A673 (cell line): ENCODE measurements around the gene ZDHHC4. TPM values are rescaled to one million over a fixed set of nuclear protein-coding genes. Genes with fewer than 3 reads are reported as not detected.

ENCODE experiments used
- BruUV-seq: library from RNA; stranded (reverse); fragments of 400-500 nt; replicated peaks from 2 replicates; lab custom pipeline; 2021; lab: Mats Ljungman, UMichigan
- CTCF ChIA-PET: fragments of 300-600 bp; sonication (Branson Sonifier 250); formaldehyde crosslinking; loops from one replicate; lab custom pipeline; 2022; ENCODE audit warnings: antibody characterized with exemption; lab: Charles Lee
- POLR2A ChIA-PET: fragments of 300-600 bp; sonication (Branson Sonifier 250); formaldehyde crosslinking; loops from one replicate; lab custom pipeline; 2022; ENCODE audit warnings: antibody characterized with exemption; ENCODE audit not compliant: low non-redundant PET; lab: Charles Lee
- DNase-seq: peaks from one replicate; pipeline ENCODE4 v3.0.0-alpha.2; 2015; ENCODE audit warnings: low spot score
- H3K27ac ChIP-seq: fragments of 200-600 bp; sonication (generic); 2 replicates; pipeline ENCODE4 v1.5.1; 2016; ENCODE audit warnings: mixed run types, low read depth, mild to moderate bottlenecking, mixed read lengths, antibody characterized with exemption, low read length; ENCODE audit not compliant: poor library complexity, severe bottlenecking
- H3K27me3 ChIP-seq: fragments of 200-600 bp; sonication (generic); replicated peaks from 2 replicates; pipeline ENCODE4 v1.6.1; 2017; ENCODE audit warnings: mixed run types, low read depth, mild to moderate bottlenecking, mixed read lengths, antibody characterized with exemption, low read length; ENCODE audit not compliant: insufficient read depth, poor library complexity
- H3K36me3 ChIP-seq: fragments of 200-600 bp; sonication (generic); 2 replicates; pipeline ENCODE4 v1.6.1; 2016; ENCODE audit warnings: mixed run types, mild to moderate bottlenecking, mixed read lengths, antibody characterized with exemption, low read length; ENCODE audit not compliant: insufficient read depth, poor library complexity, severe bottlenecking
- H3K4me1 ChIP-seq: fragments of 200-600 bp; sonication (generic); 2 replicates; pipeline ENCODE4 v1.6.1; 2017; ENCODE audit warnings: mixed run types, mild to moderate bottlenecking, mixed read lengths, antibody characterized with exemption, low read length; ENCODE audit not compliant: insufficient read depth, poor library complexity, severe bottlenecking
- H3K4me3 ChIP-seq: fragments of 200-600 bp; sonication (generic); 2 replicates; pipeline ENCODE4 v1.5.1; 2016; ENCODE audit warnings: low read depth, mixed run types, mild to moderate bottlenecking, mixed read lengths, low read length; ENCODE audit not compliant: poor library complexity, severe bottlenecking
- H3K9me3 ChIP-seq: fragments of 200-600 bp; sonication (generic); 2 replicates; pipeline ENCODE4 v1.6.1; 2016; ENCODE audit warnings: mixed run types, low read depth, mild to moderate bottlenecking, mixed read lengths, antibody characterized with exemption, low read length; ENCODE audit not compliant: poor library complexity, severe bottlenecking
- EZH2 ChIP-seq: fragments of 200-600 bp; sonication (generic); IDR thresholded peaks from 2 replicates; pipeline ENCODE4 v1.6.1; 2017; ENCODE audit warnings: borderline replicate concordance, low read depth, mild to moderate bottlenecking, mixed read lengths, antibody characterized with exemption, low read length; ENCODE audit not compliant: poor library complexity, severe bottlenecking
- intact Hi-C: fragments of 100-400 bp; cut with micrococcal nuclease; formaldehyde crosslinking; loops from one replicate; pipeline ENCODE4 v1.10.0; 2022; ENCODE audit not compliant: unreplicated experiment
- total RNA-seq: library from RNA; stranded (reverse); gene quantifications from 2 replicates; pipeline ENCODE4 v1.2.3, GENCODE V29; 2021
- TF ChIP-seq, protein P1 (sequence below): fragments of 300-800, 200-600 bp; sonication (generic); conservative IDR thresholded peaks from 2 replicates; pipeline ENCODE4 v1.5.1; 2017; ENCODE audit warnings: low read depth, mild to moderate bottlenecking, antibody characterized with exemption, low read length, moderate library complexity, mixed read lengths

ZDHHC4 gene
- total RNA-seq, 1 experiment from 2014 or later, result 72.4 TPM

DNA sequence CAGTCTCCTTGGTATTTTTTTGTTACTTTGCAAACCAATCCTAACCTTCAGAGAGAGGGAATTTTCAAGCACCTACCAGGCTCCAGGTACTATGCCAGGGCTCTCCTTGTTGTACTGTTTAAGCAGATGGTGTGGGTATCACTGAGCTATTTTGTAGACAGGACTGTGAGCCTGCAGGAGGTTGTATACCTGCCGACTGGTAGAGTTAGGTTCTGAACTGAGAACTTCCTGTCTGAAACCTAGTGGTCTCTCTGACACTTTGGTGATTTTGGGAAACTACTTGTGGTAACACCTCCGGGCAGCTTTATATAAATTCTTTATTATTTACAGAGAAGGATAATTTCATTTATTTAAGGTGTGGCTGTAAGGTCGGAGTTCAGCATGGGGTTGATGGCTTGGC is 42.7 kb downstream of the ZDHHC4 start:
- DNase-seq, result no peak
- no peaks in the 10 kb centered on the region for H3K9me3 ChIP-seq
- BruUV-seq, result no TSS peak
- H3K4me3 ChIP-seq, result no peak overlapping the region
- no peaks in the 10 kb centered on the region for H3K36me3 ChIP-seq
- intact Hi-C loops, result no loop called here
- ChIA-PET POLR2A (no interaction called here), CTCF (no interaction called here)
- peaks cover 1% of the 10 kb centered on the region for H3K4me1 ChIP-seq
- no peak overlapping the region for H3K27ac ChIP-seq
- TF ChIP-seq EZH2, result no peak
- TF ChIP-seq, protein P1, sequence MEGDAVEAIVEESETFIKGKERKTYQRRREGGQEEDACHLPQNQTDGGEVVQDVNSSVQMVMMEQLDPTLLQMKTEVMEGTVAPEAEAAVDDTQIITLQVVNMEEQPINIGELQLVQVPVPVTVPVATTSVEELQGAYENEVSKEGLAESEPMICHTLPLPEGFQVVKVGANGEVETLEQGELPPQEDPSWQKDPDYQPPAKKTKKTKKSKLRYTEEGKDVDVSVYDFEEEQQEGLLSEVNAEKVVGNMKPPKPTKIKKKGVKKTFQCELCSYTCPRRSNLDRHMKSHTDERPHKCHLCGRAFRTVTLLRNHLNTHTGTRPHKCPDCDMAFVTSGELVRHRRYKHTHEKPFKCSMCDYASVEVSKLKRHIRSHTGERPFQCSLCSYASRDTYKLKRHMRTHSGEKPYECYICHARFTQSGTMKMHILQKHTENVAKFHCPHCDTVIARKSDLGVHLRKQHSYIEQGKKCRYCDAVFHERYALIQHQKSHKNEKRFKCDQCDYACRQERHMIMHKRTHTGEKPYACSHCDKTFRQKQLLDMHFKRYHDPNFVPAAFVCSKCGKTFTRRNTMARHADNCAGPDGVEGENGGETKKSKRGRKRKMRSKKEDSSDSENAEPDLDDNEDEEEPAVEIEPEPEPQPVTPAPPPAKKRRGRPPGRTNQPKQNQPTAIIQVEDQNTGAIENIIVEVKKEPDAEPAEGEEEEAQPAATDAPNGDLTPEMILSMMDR, result no peak
- H3K27me3 ChIP-seq, result no peaks in the 10 kb centered on the region

DNA sequence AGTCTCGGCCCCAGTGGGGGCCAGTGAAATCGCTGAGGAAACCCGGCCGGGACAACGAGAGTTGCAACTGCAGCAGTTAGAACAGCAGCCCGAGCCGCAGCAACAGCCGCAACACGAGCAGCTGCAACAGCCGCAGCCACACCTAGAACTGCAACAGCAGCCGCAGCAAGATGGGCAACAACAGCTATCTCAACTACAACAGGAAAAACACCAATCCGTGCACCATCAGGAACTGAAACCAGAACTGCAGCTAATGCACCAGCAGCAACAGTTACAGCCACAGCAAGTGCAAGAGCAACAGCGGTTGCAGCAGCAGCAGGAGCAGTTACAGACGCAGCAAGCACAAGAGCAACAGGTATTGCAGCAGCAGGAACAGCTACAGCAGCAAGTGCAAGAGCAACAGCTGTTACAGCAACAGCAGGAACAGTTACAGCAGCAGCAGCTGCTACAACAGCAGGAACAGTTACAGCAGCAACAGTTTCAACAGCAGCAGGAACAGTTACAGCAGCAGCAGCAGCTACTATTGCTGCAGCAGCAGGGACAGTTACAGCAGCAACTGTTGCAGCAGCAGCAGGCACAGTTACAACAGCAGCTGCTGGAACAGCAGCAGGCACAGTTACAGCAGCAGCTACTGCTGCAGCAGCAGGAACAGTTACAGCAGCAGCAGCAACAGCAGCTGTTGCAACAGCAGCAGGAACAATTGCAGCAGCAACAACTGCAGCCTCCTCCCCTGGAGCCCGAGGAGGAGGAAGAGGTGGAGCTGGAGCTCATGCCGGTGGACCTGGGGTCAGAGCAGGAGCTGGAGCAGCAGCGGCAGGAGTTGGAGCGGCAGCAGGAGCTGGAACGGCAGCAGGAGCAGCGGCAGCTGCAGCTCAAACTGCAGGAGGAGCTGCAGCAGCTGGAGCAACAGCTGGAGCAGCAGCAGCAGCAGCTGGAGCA is 44.2 kb downstream of the ZDHHC4 start:
- no peaks in the 10 kb centered on the region for H3K36me3 ChIP-seq
- H3K4me1 ChIP-seq, result no peaks in the 10 kb centered on the region
- H3K27ac ChIP-seq, result no peak overlapping the region
- POLR2A ChIA-PET, result interaction anchor here (0.6 kb wide), 1 partner anchor 75 kb away, joined by 3 read pairs; no protein-coding TSS in a partner anchor
- no peaks in the 10 kb centered on the region for H3K27me3 ChIP-seq
- CTCF ChIA-PET, result interaction anchor here (0.6 kb wide), 1 partner anchor 1218 kb away, joined by 6 read pairs; no protein-coding TSS in a partner anchor
- intact Hi-C loops, result no loop called here
- no peaks in the 10 kb centered on the region for H3K9me3 ChIP-seq
- DNase-seq, result no peak
- TF ChIP-seq EZH2, result no peak
- BruUV-seq, result no TSS peak
- no peak overlapping the region for H3K4me3 ChIP-seq

DNA sequence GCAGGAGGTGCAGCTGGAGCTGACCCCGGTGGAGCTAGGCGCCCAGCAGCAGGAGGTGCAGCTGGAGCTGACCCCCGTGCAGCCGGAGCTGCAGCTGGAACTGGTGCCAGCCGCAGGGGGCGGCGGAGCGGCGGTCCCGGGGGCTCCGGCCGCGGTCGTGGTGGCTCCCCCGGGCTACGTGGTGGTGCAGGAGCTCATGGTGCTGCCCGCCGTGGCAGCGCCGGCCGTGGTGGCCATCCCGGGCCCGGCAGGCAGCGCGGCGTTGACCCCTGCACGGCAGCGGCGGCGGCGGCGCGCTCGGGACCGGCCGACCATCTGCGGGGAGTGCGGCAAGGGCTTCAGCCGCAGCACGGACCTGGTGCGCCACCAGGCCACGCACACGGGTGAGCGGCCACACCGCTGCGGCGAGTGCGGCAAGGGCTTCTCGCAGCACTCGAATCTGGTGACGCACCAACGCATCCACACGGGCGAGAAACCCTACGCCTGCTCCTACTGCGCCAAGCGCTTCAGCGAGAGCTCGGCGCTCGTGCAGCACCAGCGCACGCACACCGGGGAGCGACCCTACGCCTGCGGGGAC is 45.0 kb downstream of the ZDHHC4 start:
- POLR2A ChIA-PET, result no interaction called here
- H3K27ac ChIP-seq, result no peak overlapping the region
- BruUV-seq, result no TSS peak

More for the DNA sequence above, 45.0 kb downstream of the ZDHHC4 start:
- H3K36me3 ChIP-seq, result no peaks in the 10 kb centered on the region
- no peaks in the 10 kb centered on the region for H3K4me1 ChIP-seq
- DNase-seq, result no peak
- intact Hi-C loops, result no loop called here
- no peak overlapping the region for H3K4me3 ChIP-seq
- TF ChIP-seq, protein P1, result no peak
- no peak for TF ChIP-seq EZH2
- no peaks in the 10 kb centered on the region for H3K27me3 ChIP-seq
- CTCF ChIA-PET, result interaction anchor here (0.6 kb wide), 1 partner anchor 1218 kb away, joined by 6 read pairs; no protein-coding TSS in a partner anchor
- H3K9me3 ChIP-seq, result no peaks in the 10 kb centered on the region
